B cell (primary cell): ENCODE measurements around the gene PPP6R2.

ENCODE experiments used
- CTCF ChIP-seq: fragments of 200-600 bp; IDR thresholded peaks from one replicate; pipeline ENCODE4 v1.8.0; 2022; ENCODE audit warnings: antibody characterized with exemption, mild to moderate bottlenecking
- EZH2 ChIP-seq: IDR thresholded peaks from 2 replicates; pipeline ENCODE4 v1.6.1; 2012; ENCODE audit warnings: borderline replicate concordance, low read depth, mild to moderate bottlenecking, moderate library complexity, low read length; ENCODE audit not compliant: insufficient read depth, poor library complexity, severe bottlenecking

- no peak for TF ChIP-seq CTCF
- no peak for TF ChIP-seq EZH2
These were observed 142.3 kb downstream of the PPP6R2 start for GRCh38 chr22:50485221-50486131.
